ENCODE results near the gene ATP23. TPM values are rescaled to one million over a fixed set of nuclear protein-coding genes. Genes with fewer than 3 reads are reported as not detected.

Gene ATP23
- total and polyA plus RNA-seq, 10 of the 15 experiments (the other 5 are each of a cell fraction or from before 2014, with no cell fraction given) = 1.6 to 28.1 (median 15.1) TPM

- TF ChIP-seq ATF3 (IDR thresholded peaks at IDR 0.05; ENCODE audit: borderline replicate concordance, extremely low read depth, low read depth, low read length) = no peak
- no peak for TF ChIP-seq MYB (IDR thresholded peaks at IDR 0.05; ENCODE audit: borderline replicate concordance, low read depth, low read length)
- TF ChIP-seq FOXM1 (IDR thresholded peaks at IDR 0.05; ENCODE audit: low read depth, low read length) = no peak
- TF ChIP-seq JUNB (IDR thresholded peaks at IDR 0.05) = no peak
- no peak for TF ChIP-seq GABPA (IDR thresholded peaks at IDR 0.05; ENCODE audit: low read depth)
- TF ChIP-seq MTA3 (IDR thresholded peaks at IDR 0.05; ENCODE audit: borderline replicate concordance, low read length) = no peak
These were observed 67.3 kb downstream of the ATP23 start (continued) for GRCh38 chr12:58008634-58009033.

Other genes starting within 250 kb of the ATP23 start
Only the 7 nearest of the 11 such genes appear.
- 15.6 and 17.6 TPM in 2 replicates for gene MARCHF9, start 186.5 kb upstream of the ATP23 start, total RNA-seq (2014; rRNA removed)
- gene MARCHF9, start 186.5 kb upstream of the ATP23 start, total RNA-seq (2014; rRNA removed; fragmentation: Illumina TruSeq; extraction: Trizol) = 10.3 and 10.4 TPM in 2 replicates
- gene MARCHF9, start 186.5 kb upstream of the ATP23 start, total RNA-seq (2021) = 25.5 and 26.7 TPM in 2 replicates
- 11.1 and 16.6 TPM in 2 replicates for gene MARCHF9, start 186.5 kb upstream of the ATP23 start, polyA plus RNA-seq (2011; rRNA removed)
- 17.9 and 20.6 TPM in 2 replicates for gene MARCHF9, start 186.5 kb upstream of the ATP23 start, polyA plus RNA-seq (2014; fragmentation: Illumina TruSeq; extraction: Trizol)
- gene MARCHF9, start 186.5 kb upstream of the ATP23 start, polyA plus RNA-seq (2014; fragmentation: Nextera tagmentation; extraction: Ambion mirVana) = 1 to 10 TPM; 2.4 to 5.1 TPM
- 29.3 and 32.3 TPM in 2 replicates for gene MARCHF9, start 186.5 kb upstream of the ATP23 start, polyA plus RNA-seq (2014; rRNA removed)
- gene MARCHF9, start 186.5 kb upstream of the ATP23 start, polyA plus RNA-seq (2016; fragmentation: Nextera tagmentation; extraction: Ambion mirVana) = 1 to 10 TPM; 3.3 to 4.0 TPM
- 0.79 and 0.87 TPM in 2 replicates for gene CYP27B1, start 174.5 kb upstream of the ATP23 start, total RNA-seq (2014; rRNA removed)
- 0.41 and 0.72 TPM in 2 replicates for gene CYP27B1, start 174.5 kb upstream of the ATP23 start, total RNA-seq (2014; rRNA removed; fragmentation: Illumina TruSeq; extraction: Trizol)
- gene CYP27B1, start 174.5 kb upstream of the ATP23 start, total RNA-seq (2021) = 1.0 and 2.7 TPM in 2 replicates
- gene CYP27B1, start 174.5 kb upstream of the ATP23 start, polyA plus RNA-seq (2011; rRNA removed) = 1.8 and 2.0 TPM in 2 replicates
- gene CYP27B1, start 174.5 kb upstream of the ATP23 start, polyA plus RNA-seq (2014; fragmentation: Illumina TruSeq; extraction: Trizol) = 0.57 and 1.2 TPM in 2 replicates
- under 1 TPM; 0.10 to 0.35 TPM for gene CYP27B1, start 174.5 kb upstream of the ATP23 start, polyA plus RNA-seq (2014; fragmentation: Nextera tagmentation; extraction: Ambion mirVana)
- gene CYP27B1, start 174.5 kb upstream of the ATP23 start, polyA plus RNA-seq (2014; rRNA removed) = 1.8 and 1.9 TPM in 2 replicates
- 1 to 10 TPM in 1 of 2 experiments, under 1 TPM in 1; 0.95 to 1.3 TPM for gene CYP27B1, start 174.5 kb upstream of the ATP23 start, polyA plus RNA-seq (2016; fragmentation: Nextera tagmentation; extraction: Ambion mirVana)
- 25.5 and 28.2 TPM in 2 replicates for gene METTL1, start 169.5 kb upstream of the ATP23 start, total RNA-seq (2014; rRNA removed)
- gene METTL1, start 169.5 kb upstream of the ATP23 start, total RNA-seq (2014; rRNA removed; fragmentation: Illumina TruSeq; extraction: Trizol) = 8.5 and 11.3 TPM in 2 replicates
- gene METTL1, start 169.5 kb upstream of the ATP23 start, total RNA-seq (2021) = 29.7 and 32.7 TPM in 2 replicates
- gene METTL1, start 169.5 kb upstream of the ATP23 start, polyA plus RNA-seq (2011; rRNA removed) = 19.4 and 31.4 TPM in 2 replicates
- gene METTL1, start 169.5 kb upstream of the ATP23 start, polyA plus RNA-seq (2014; fragmentation: Illumina TruSeq; extraction: Trizol) = 26.7 and 29.7 TPM in 2 replicates
- gene METTL1, start 169.5 kb upstream of the ATP23 start, polyA plus RNA-seq (2014; fragmentation: Nextera tagmentation; extraction: Ambion mirVana) = 10 to 100 TPM; 38.5 to 41.9 TPM
- 28.6 and 33.0 TPM in 2 replicates for gene METTL1, start 169.5 kb upstream of the ATP23 start, polyA plus RNA-seq (2014; rRNA removed)
- gene METTL1, start 169.5 kb upstream of the ATP23 start, polyA plus RNA-seq (2016; fragmentation: Nextera tagmentation; extraction: Ambion mirVana) = 10 to 100 TPM; 40.1 to 44.3 TPM
- 1.9 and 2.3 TPM in 2 replicates for gene EEF1AKMT3, start 169.0 kb upstream of the ATP23 start, total RNA-seq (2014; rRNA removed)
- 2.8 and 2.9 TPM in 2 replicates for gene EEF1AKMT3, start 169.0 kb upstream of the ATP23 start, total RNA-seq (2014; rRNA removed; fragmentation: Illumina TruSeq; extraction: Trizol)
- gene EEF1AKMT3, start 169.0 kb upstream of the ATP23 start, total RNA-seq (2021) = 4.2 and 4.8 TPM in 2 replicates
- gene EEF1AKMT3, start 169.0 kb upstream of the ATP23 start, polyA plus RNA-seq (2011; rRNA removed) = 8.2 and 8.8 TPM in 2 replicates
- 3.6 and 4.9 TPM in 2 replicates for gene EEF1AKMT3, start 169.0 kb upstream of the ATP23 start, polyA plus RNA-seq (2014; fragmentation: Illumina TruSeq; extraction: Trizol)
- gene EEF1AKMT3, start 169.0 kb upstream of the ATP23 start, polyA plus RNA-seq (2014; fragmentation: Nextera tagmentation; extraction: Ambion mirVana) = 1 to 10 TPM; 1.2 to 3.1 TPM
- gene EEF1AKMT3, start 169.0 kb upstream of the ATP23 start, polyA plus RNA-seq (2014; rRNA removed) = 3.6 and 4.2 TPM in 2 replicates
- 1 to 10 TPM; 3.5 to 3.8 TPM for gene EEF1AKMT3, start 169.0 kb upstream of the ATP23 start, polyA plus RNA-seq (2016; fragmentation: Nextera tagmentation; extraction: Ambion mirVana)
- 35.2 and 36.7 TPM in 2 replicates for gene TSFM, start 158.8 kb upstream of the ATP23 start, total RNA-seq (2014; rRNA removed)
- 35.1 and 38.9 TPM in 2 replicates for gene TSFM, start 158.8 kb upstream of the ATP23 start, total RNA-seq (2014; rRNA removed; fragmentation: Illumina TruSeq; extraction: Trizol)
- 47.0 and 51.6 TPM in 2 replicates for gene TSFM, start 158.8 kb upstream of the ATP23 start, total RNA-seq (2021)
- gene TSFM, start 158.8 kb upstream of the ATP23 start, polyA plus RNA-seq (2011; rRNA removed) = 36.8 and 40.8 TPM in 2 replicates
- gene TSFM, start 158.8 kb upstream of the ATP23 start, polyA plus RNA-seq (2014; fragmentation: Illumina TruSeq; extraction: Trizol) = 44.2 and 45.7 TPM in 2 replicates
- 100 to 1,000 TPM; 113 to 132 TPM for gene TSFM, start 158.8 kb upstream of the ATP23 start, polyA plus RNA-seq (2014; fragmentation: Nextera tagmentation; extraction: Ambion mirVana)
- gene TSFM, start 158.8 kb upstream of the ATP23 start, polyA plus RNA-seq (2014; rRNA removed) = 43.0 and 46.7 TPM in 2 replicates
- 10 to 100 TPM; 96.6 to 96.8 TPM for gene TSFM, start 158.8 kb upstream of the ATP23 start, polyA plus RNA-seq (2016; fragmentation: Nextera tagmentation; extraction: Ambion mirVana)
- 0.71 and 0.79 TPM in 2 replicates for gene AVIL, start 122.8 kb upstream of the ATP23 start, total RNA-seq (2014; rRNA removed)
- gene AVIL, start 122.8 kb upstream of the ATP23 start, total RNA-seq (2014; rRNA removed; fragmentation: Illumina TruSeq; extraction: Trizol) = 0.85 and 0.97 TPM in 2 replicates
- 0.48 and 1.1 TPM in 2 replicates for gene AVIL, start 122.8 kb upstream of the ATP23 start, total RNA-seq (2021)
- 0.42 and 0.49 TPM in 2 replicates for gene AVIL, start 122.8 kb upstream of the ATP23 start, polyA plus RNA-seq (2011; rRNA removed)
- 0.93 and 1.5 TPM in 2 replicates for gene AVIL, start 122.8 kb upstream of the ATP23 start, polyA plus RNA-seq (2014; fragmentation: Illumina TruSeq; extraction: Trizol)
- gene AVIL, start 122.8 kb upstream of the ATP23 start, polyA plus RNA-seq (2014; fragmentation: Nextera tagmentation; extraction: Ambion mirVana) = under 1 TPM; 0.53 to 0.68 TPM
- 0.76 and 1.5 TPM in 2 replicates for gene AVIL, start 122.8 kb upstream of the ATP23 start, polyA plus RNA-seq (2014; rRNA removed)
- gene AVIL, start 122.8 kb upstream of the ATP23 start, polyA plus RNA-seq (2016; fragmentation: Nextera tagmentation; extraction: Ambion mirVana) = under 1 TPM; 0.83 to 0.84 TPM
- gene CTDSP2, start 94.8 kb upstream of the ATP23 start, total RNA-seq (2014; rRNA removed) = 65.8 and 73.1 TPM in 2 replicates
- 42.5 and 44.9 TPM in 2 replicates for gene CTDSP2, start 94.8 kb upstream of the ATP23 start, total RNA-seq (2014; rRNA removed; fragmentation: Illumina TruSeq; extraction: Trizol)
- gene CTDSP2, start 94.8 kb upstream of the ATP23 start, total RNA-seq (2021) = 98.2 and 99.5 TPM in 2 replicates
- 55.8 and 82.2 TPM in 2 replicates for gene CTDSP2, start 94.8 kb upstream of the ATP23 start, polyA plus RNA-seq (2011; rRNA removed)
- 60.8 and 79.9 TPM in 2 replicates for gene CTDSP2, start 94.8 kb upstream of the ATP23 start, polyA plus RNA-seq (2014; fragmentation: Illumina TruSeq; extraction: Trizol)
- gene CTDSP2, start 94.8 kb upstream of the ATP23 start, polyA plus RNA-seq (2014; fragmentation: Nextera tagmentation; extraction: Ambion mirVana) = 10 to 100 TPM; 17.3 to 19.0 TPM
- gene CTDSP2, start 94.8 kb upstream of the ATP23 start, polyA plus RNA-seq (2014; rRNA removed) = 72.6 and 76.7 TPM in 2 replicates
- 10 to 100 TPM; 33.0 to 40.7 TPM for gene CTDSP2, start 94.8 kb upstream of the ATP23 start, polyA plus RNA-seq (2016; fragmentation: Nextera tagmentation; extraction: Ambion mirVana)